IPS-18c (cell line): ENCODE measurements around the gene BICDL1.

ENCODE experiments used
- H3K4me3 ChIP-seq: 2 replicates; pipeline ENCODE4 v1.7.0; 2013; ENCODE audit warnings: low read depth, mild to moderate bottlenecking, low read length, moderate library complexity; ENCODE audit not compliant: insufficient read depth
- H3K9me3 ChIP-seq: one replicate; pipeline ENCODE4 v1.6.1; 2013; ENCODE audit warnings: mild to moderate bottlenecking, low read length, moderate library complexity; ENCODE audit not compliant: control insufficient read depth, insufficient read depth

Gene BICDL1

DNA sequence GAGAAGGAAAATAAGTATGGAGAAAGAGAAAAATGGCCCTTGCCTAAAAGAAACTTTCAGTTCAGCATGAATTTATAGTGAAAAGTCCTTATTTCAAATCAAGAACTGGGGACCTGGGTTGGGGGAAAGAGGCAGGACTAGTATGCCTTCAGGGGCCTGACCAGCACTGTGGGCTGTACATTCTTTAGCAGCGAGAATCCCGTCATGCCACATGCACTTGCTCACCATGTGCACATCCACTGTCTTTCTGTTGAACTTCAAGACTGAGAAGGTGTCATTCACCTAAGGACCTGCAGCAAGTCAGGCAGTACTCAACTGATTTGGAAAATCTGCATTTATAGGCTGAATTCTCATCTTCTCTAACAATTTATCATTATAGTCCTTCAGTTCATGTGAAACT lies 77.3 kb downstream of the BICDL1 start:
- no peak overlapping the region for H3K4me3 ChIP-seq
- no peaks in the 10 kb centered on the region for H3K9me3 ChIP-seq

DNA sequence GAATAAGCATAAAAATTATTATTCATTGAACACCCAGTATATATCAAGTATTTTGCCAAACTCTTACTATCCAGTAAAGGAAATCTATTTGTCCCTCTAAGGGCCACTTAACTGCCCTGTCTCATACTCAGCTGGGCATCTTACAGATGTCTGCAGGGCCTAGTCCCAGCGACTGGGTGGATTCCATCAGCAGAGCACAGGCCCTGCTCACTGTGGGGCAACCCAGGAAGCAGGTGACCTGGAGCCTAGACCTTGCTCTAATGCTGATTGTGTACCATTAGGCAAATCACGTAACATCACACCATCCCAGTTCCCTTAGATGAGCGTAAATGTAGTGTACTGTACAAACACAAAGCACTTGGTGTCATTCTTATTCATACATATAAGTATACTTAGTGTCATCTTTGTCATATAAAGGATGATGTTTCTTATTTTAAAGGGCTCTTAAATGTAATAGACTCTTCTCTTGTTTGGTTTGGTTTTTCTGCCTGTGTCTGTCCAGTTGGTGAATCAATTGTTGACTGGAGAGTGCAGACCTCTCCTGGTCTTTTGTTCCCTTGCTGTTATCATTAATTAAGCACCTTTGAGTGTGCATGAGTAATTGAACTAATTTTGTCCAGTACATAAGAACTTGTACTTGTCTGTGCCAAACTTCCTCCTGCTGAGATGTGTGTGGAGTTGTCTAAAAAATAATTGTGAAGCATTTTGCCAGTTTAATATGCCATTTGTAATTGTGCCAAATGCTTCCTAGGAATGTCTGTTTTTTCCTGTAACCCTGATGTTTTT lies 78.2 kb downstream of the BICDL1 start:
- no peaks in the 10 kb centered on the region for H3K9me3 ChIP-seq
- no peak overlapping the region for H3K4me3 ChIP-seq

DNA sequence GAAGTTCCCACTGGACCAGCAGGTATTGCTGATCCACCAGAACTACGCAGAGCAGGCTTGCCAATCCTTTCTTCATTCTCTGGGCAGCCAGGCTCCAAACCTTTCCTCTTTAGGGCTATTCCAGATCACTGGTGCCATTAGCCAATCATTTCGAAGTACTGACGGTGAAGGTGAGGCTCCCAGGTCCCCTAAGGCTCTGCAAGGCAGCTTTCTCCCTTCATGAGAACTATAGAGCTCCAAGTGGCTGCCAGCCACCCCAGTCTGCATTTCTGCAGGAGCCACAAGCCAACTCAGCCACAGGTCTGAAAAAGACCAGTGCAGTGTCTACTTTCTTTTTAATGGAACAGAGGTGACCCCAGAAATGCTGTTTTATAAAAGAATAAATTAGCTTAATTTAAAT lies 78.9 kb downstream of the BICDL1 start:
- no peak overlapping the region for H3K4me3 ChIP-seq
- no peaks in the 10 kb centered on the region for H3K9me3 ChIP-seq

DNA sequence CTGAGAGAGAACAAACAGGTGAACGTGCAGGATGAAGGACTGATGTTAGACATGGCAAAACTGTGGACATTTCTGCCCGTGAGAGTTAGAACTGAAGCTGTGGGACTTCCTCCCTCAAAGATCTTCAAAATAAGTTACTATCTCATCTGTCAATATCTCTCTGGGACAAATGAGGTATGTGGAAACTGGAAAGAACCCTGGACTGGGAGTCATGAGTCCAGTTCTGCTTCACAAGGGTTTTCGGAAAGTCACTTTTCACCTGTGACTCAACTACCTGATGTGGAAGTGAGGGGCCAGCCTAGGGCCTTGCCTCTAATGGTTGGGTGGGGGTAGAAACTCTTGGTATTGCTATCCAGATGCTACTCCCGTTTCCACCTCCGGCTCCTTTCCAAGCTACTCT lies 80.2 kb downstream of the BICDL1 start:
- H3K9me3 ChIP-seq, result no peaks in the 10 kb centered on the region
- H3K4me3 ChIP-seq, result no peak overlapping the region

DNA sequence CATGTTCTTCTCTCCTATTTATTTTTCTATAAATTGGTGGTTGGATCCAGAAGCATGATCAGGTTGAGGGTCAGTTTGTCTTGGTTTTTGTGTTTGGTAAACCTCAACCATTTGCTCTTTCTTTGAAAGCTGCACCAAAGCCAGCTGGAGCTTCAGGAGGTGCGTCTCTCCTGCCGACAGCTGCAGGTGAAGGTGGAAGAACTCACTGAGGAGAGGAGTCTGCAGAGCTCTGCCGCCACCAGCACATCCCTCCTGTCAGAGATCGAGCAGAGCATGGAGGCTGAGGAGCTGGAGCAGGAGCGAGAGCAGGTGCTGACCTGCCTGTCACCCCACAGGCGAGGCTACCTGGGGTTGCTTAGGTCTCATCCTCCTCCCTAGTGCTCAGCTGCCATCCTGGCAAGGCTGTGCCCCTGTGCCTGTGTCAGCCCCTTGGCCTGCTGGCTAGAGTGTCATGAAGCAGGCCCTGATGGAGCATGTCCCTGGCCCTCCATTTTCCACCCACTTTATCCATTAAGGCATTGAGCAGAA lies 82.5 kb downstream of the BICDL1 start:
- Histone ChIP-seq H3K4me3 (no peak overlapping the region), H3K9me3 (no peaks in the 10 kb centered on the region)

DNA sequence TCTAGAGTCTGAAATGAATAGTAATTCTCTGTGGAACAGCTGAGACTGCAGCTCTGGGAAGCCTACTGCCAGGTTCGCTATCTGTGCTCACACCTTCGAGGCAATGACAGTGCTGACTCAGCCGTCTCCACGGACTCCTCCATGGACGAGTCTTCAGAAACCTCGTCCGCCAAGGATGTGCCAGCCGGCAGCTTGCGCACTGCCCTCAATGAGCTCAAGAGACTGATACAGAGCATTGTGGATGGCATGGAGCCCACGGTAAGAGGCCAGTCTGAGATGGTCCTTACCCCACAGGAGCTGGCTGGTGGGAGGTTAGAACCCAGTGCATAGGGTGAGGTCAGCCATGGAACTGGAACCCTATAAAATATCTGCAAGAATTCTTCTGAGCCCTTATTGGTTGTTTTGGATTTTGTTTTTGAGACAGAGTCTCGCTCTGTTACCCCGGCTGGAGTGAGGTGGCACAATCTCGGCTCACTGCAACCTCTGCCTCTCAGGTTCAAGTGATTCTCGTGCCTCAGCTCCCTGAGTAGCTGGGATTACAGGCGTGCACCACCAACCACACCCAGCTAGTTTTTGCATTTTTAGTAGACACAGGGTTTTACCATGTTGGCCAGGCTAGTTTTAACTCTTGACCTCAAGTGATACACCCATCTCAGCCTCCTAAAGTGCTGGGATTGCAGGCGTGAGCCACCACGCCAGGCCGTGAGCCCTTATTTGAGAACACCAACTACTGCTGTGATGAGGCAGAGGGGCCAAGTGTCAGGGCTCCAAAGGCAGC lies 83.6 kb downstream of the BICDL1 start:
- Histone ChIP-seq H3K9me3 (no peaks in the 10 kb centered on the region), H3K4me3 (no peak overlapping the region)

DNA sequence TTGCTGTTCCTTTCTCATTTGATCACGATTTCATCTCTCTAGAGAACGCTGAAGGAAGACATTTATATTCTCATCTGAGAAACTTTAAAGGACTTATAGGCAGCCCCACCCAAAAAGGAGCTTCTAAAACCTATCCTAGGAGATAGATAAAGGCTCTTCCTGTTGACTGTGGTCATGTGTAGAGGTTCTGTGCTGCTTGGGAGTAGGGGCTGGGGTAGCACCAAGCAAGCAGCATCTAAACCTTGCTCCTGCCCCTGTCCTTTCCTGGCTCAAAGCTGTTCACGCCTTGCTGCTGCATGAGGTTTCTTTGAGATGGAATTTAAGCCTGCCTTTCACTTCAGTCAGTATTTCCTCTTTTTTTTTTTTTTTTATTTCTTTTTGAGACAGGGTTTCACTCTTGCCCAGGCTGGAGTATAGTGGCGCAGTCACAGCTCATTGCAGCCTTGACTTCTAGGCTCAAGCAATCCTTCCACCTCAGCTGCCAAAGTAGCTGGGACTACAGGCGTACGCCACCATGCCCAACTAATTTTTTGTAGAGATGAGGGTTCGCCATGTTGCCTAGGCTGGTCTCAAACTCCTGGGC lies 86.1 kb downstream of the BICDL1 start:
- Histone ChIP-seq H3K9me3 (no peaks in the 10 kb centered on the region), H3K4me3 (no peak overlapping the region)

DNA sequence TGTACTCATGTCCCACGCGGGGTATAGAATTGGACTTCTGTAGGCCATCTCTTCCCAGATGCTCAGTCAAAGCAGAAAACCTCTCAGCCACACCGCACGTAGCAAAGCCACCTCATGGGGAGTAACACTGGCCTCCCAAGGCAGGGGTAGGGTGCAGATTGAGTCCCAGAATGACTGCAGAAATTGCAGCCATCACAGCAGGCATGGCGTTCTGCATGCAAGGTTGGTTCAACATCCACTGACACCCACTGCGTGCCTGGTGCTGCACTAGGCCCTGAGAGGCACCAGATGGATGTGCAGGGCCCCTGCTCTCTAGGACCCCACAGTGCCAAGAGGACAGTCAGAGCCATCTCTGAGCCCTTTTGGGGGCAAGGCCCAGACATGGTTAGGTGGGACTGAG lies 87.6 kb downstream of the BICDL1 start:
- Histone ChIP-seq H3K4me3 (no peak overlapping the region), H3K9me3 (no peaks in the 10 kb centered on the region)

DNA sequence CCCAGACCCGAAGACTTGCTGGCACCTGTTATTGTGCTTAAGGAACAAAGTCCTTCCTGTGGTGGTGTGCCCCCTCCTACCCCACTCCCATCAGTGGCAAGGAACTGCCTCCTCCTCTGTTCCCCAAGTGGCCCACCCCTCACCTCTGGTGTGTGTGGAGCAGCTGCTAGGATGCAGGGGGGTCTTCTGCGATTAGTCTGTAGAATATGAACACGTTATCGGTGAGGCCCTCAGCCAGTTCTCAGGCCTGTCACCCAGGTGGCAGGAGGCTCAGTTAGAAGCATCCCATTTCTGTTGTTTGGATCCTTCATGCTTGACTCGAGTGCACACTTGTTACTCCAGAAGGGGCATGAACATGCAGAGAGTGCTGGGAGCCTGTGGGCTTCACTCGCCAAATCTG lies 88.2 kb downstream of the BICDL1 start:
- Histone ChIP-seq H3K9me3 (no peaks in the 10 kb centered on the region), H3K4me3 (no peak overlapping the region)

DNA sequence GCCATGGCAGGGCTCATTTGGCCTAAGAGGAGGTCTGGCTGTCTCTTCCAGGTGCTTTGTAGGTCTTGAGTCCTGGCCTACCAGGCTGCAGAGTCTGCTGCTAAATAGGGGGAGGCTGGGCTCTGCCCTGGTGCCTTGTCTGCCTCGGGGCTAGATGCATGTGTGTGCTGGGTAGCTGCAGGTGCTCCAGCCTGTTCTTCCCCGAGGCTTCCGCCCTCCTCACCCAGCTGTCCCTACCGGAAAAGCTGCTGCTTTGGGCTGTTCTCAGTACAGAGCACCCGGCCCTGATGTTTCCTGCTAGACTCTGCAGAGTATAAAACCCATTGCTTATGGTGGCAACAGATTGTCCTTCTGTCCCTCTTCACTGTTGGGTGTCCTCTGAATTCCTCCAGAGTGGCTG lies 89.8 kb downstream of the BICDL1 start:
- H3K4me3 ChIP-seq, result no peak overlapping the region

DNA sequence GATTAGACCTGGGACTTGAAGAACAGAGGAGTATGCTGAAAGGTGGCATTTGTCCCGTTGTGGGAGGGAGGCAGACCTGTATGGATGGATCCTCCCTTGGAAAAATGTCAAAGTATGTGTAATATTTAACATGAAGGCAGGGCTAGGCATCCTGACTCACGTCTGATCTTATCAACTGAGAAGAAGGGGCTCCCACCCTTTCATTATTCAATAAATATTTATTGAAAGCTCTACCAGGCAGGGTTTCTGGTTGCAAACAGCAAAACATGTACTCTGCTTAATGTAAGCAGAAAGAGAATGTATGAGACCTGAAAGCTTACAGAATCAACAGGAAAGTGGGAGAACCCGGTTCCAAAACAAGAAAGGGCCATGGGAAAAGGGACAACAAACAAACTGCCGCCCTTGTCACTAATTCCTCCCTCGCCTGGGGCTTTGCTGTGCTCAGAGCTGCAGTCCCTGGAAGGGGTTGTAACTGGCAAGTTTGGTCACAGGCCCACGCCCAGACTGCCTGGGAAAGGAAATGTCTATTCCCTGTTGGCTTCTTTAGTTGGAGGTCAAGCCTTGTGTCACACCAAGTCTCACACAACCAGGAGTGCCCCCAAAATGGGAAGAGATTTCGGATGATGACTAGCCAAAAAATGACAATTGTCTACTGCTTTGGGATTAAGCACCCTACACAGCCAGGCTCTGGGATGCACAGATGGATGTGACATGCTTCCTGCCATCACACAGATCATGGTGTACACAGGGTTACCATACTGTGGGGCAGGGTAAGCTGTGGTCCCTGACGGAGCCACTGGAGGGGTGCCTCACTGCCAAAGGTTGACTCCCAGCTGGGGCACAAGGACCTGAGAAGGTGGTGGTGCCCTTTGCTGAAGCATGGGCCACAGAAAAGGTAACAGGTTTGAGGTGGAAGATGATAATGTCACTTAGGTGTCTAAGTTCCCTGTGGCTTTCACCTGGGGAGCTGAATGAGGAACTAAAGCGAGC lies 90.7 kb downstream of the BICDL1 start:
- Histone ChIP-seq H3K4me3 (no peak overlapping the region), H3K9me3 (no peaks in the 10 kb centered on the region)

More for the DNA sequence above, 89.8 kb downstream of the BICDL1 start:
- H3K9me3 ChIP-seq, result no peaks in the 10 kb centered on the region

DNA sequence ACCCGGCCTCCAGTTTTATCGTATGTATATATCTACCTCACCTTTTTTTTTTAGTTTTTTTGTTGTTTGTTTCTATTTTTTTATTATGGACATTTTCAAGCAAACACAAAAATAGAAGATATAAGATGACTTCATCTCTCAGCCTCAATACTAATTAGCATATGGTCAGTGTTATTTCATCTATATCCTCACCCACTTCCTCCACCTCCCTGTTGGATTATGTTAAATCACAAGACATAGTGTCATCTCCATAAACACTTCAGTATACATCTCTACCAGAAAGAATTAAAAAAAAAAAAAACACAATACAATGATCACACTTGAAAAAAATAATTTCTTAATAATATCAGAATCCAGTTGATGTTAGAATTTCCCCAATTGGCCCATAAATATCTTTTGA lies 92.6 kb downstream of the BICDL1 start:
- Histone ChIP-seq H3K4me3 (no peak overlapping the region), H3K9me3 (no peaks in the 10 kb centered on the region)

DNA sequence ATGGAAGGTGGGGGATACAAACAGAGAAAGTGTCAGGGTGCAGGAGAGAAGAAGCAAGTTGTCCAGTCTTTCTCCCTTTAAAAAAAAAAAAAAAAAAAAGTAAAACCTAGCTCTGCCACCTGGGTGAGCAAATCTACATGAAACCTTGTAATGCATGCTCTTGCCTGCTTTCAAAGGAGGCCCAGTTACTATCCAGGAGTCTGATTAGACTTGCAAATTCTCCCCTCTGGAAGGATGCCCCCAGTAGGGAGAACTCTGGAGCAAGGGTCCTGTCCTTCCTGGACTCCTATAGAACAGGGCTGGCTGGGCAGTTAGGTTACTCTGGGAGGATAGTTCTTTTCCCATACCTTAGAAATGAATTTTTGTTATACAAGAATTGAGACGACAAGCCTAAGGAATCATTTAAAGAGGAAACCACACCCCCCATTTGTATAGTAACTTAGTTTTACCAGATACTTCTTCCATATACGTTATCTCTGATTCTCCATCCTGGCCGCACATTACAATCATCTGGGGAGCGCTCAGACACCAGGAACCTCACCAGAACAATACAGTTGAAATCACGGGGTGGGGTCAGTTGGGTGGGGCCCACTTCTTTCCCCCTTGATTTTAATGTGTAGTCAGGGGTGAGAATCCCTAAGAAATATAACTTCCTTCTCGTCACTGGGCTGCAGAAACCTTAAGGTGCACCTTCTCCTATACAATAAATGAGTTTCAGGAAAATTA lies 97.0 kb downstream of the BICDL1 start:
- no peaks in the 10 kb centered on the region for H3K9me3 ChIP-seq
- no peak overlapping the region for H3K4me3 ChIP-seq

DNA sequence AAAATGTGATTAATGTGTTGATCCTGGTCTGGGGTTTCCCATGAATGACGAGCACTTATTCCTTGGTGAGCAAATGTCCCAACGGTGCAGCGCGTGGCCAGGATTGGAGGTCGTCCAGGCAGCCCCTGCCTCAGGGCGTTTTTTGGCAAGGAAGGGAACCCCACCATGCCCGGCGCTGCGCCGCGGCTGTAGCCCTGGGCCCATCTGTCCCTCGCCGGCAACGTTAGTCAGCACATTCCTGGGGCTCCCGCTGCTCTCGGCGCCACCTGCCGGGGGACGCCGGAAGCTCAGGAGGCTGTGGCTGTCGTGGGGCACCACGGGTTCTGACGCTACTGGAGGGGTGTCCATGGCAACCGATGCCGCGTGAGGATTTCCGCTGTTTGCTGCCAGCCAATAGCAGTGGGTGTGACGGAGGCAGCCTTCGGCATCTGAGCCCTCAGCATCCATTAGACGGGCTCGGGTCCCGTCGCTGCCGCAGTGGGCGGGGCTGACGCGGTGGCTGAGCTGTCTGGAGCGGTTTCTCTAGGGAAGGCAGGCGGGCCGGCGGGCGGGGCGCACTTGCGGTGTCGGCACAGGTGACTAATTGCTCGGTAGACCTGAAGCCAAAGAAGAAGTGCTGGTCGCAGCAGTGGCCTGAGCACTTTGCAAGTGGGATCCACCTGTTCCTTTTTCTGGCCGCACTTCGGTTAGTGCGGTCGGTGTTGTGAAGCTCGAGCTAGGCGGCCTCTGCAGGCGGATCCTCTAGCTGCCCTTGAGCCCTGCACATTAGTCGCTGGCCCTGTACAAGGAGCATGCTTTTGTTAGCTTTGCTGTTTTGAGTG lies 98.0 kb downstream of the BICDL1 start:
- Histone ChIP-seq H3K4me3 (peak overlapping the region; percentile 41; the same call in 1 of the 2 replicates), H3K9me3 (no peaks in the 10 kb centered on the region)

DNA sequence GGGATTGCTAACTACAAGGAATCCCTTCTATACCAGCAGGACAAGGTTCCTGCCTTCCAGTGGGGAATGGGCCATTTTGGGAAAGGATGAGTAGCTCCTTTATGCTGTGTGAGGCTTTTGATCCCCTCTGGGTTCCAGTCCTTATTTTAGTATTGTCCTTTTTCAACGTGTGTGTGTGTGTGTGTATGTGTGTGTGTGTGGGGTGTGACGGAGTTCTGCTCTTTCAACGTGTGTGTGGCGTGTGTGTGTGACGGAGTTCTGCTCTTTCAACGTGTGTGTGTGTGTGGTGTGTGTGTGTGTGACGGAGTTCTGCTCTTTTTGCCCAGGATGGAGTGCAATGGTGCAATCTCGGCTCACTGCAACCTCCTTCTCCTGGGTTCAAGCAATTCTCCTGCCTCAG lies 100.1 kb downstream of the BICDL1 start:
- Histone ChIP-seq H3K4me3 (no peak overlapping the region), H3K9me3 (no peaks in the 10 kb centered on the region)

DNA sequence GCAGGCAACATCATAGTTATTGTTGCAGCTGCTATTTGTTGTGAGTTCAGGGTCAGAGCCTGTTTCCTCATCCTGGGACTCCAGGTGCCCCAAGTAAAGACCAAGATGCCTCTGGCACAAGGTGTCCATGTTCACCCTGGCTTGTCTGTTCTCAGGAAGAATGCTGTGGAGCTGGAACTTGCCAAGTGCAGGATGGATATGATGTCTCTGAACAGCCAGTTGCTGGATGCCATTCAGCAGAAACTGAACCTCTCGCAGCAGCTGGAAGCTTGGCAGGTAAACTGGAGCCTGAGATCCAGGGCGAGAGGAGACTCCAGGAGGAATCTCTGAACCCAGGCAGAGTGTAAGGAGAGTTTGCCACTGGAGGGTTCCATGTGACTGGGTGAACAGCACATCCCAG lies 100.8 kb downstream of the BICDL1 start:
- no peak overlapping the region for H3K4me3 ChIP-seq
- H3K9me3 ChIP-seq, result no peaks in the 10 kb centered on the region
